GM18519 (cell line): ENCODE results near the gene SEC14L3.

Experiments
- ATAC-seq: cut with Tn5 transposase; IDR thresholded peaks from one replicate; pipeline ENCODE4 v1.9.1; 2021; ENCODE audit warnings: mild to moderate bottlenecking, moderate library complexity; ENCODE audit not compliant: unreplicated experiment, low FRiP score

The SEC14L3 gene

DNA sequence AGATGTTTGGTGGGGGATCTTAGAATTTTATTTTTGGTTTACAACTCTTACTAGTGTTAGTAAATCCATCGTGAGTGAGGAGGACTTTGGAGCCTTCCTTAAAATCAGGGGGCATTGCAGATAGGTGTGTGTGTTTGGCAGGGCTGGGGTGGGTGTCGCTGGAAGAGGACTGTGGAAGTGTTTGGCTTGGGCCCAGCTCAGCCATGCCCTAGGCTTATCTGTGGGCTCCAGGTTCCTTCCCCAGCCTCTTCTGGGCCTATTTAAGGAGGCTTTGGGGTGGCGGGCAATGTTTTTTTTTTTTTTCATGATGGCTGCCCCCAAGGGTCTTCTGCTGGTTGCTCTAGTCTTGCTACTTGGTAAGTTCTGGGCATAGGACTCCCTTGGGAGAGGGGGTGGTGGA, 24.2 kb downstream of the SEC14L3 start:
- ATAC-seq: no peak

DNA sequence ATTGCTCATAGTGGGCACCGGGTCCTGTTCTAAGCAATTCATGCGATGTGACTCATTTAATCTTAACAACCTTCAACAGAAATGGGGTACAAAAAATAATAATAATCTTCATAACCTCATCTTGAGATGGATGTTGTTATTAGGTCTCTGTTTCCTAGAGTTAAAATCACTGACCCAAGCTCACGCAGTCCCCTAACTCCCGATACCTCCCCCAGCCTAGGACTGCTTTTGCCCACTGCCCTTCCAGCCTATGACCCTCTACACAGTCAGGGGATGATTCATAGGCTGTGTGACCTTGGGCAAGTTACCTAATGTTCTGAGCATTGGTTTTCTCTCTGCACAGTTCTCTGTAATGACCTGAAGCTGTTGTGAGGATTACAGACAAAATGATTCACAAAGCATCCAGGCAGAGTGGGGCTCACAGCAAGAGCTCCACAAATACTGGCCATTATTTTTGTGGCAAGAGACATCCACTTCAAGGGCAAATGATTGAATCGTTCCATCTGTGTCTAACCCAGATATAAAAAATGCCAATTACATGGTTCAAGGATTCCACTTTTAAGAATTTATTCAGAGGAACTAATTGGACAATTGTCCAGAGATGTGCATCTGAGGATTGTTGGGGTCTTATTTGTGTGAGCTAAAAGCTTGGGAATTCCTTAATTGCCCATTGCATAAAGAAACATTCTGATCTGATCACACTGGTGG, 26.2 kb downstream of the SEC14L3 start:
- ATAC-seq: no peak

DNA sequence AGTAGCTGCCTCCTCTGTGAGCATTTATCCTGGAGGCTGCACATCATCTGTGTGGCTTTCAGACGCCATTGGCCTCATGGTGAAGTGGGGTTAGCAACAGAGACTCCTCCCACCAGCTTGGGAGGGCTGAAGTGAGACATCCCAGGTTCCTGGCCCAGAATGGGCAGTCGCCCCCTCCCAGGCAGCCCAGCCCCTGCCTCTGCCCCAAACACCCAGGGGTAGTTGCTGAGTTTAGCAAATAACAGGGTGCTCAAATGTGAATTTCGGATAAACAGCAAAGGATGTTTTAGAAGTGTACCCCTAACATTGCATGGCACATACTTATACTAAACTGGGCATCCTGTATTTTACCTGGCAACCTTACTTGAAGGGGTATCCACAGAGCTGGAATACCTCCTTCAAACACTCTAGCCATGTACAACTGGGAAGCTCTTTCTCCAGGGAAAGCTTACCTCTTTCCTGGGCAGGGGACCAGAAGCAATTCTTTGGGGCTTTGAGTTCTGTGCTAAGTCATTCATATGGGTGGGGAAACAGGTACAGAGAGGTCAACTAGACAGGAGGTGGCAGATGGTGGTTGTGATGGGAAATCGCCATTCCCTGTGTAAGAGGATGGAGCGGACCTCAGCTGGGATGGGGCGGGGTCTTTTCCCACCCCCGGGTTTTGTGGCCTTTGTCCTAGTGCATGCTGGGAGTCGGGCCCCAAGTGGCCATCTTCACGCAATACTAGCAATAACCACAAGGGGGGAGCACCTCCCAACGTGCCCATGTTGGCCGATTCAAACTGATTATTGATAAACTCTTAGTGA, 27.0 kb downstream of the SEC14L3 start:
- ATAC-seq: no peak

DNA sequence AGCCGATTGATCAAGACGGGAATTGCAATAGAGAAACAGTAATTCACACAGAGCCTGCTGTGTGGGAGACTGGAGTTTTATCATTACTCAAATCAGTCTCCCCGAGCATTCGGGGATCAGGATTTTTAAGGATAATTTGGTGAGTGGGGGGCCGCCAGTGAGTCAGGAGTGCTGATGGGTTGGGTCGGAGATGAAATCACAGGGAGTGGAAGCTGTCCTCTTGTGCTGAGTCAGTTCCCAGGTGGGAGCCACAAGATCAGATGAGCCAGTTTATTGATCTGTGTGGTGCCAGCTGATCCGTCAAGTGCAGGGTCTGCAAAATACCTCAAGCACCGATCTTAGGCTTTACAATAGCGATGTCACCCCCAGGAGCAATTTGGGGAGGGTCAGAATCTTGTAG, 30.7 kb downstream of the SEC14L3 start:
- no peak for ATAC-seq

DNA sequence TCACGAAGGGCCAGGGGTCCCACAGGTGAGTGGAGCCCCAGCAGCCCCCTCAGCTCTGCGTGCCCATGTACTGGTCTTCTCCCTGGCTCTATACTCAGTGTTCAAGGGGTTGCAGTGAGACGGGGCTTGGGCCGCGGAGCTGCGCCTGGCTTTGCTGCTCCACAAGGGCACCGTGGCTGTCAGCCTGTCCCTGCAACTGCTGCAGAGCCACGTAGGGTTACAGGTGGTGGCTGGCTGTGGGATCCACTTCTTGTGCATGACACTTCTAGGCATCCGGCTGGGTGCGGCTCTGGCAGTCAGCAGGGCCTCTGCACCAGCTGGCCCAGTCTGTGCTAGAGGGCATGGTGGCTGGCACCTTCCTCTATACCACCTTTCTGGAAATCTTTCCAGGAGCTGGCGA, 32.0 kb downstream of the SEC14L3 start:
- ATAC-seq: no peak

DNA sequence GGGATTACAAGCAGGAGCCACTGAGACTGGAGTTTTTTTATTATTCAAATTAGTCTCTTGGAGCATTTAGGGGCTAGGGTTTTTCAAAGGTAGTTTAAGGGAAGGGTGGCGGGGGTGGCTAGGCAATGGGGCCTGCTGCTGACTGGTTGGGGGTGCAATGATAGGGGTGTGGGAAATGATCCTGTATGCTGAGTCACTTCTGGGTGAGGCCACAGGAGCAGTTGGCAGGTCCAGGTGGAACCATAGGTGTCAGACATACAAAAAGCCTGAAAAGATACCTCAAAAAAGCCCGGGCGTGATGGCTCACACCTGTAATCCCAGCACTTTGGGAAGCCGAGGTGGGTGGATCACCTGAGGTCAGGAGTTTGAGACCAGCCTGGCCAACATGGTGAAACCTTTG, 32.6 kb downstream of the SEC14L3 start:
- no peak for ATAC-seq

DNA sequence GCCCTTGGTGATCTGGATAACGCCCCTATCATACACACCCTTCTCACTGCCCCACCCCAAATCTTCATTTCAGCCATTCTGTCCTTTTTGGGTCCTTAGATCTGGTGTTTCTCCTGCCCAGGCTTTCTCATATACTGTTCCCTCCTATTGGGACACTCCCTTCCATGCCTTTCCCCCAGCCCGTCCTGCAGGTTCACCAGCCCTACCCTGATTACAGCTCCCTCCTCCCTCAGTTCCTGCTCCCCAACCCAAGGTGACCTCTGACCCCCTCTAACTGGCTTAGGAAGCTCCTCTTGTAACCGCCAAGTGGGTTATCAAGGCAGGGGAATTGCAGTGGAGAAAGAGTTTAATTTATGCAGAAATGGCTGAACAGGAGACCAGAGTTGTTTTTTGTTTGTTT, 33.3 kb downstream of the SEC14L3 start:
- no peak for ATAC-seq

DNA sequence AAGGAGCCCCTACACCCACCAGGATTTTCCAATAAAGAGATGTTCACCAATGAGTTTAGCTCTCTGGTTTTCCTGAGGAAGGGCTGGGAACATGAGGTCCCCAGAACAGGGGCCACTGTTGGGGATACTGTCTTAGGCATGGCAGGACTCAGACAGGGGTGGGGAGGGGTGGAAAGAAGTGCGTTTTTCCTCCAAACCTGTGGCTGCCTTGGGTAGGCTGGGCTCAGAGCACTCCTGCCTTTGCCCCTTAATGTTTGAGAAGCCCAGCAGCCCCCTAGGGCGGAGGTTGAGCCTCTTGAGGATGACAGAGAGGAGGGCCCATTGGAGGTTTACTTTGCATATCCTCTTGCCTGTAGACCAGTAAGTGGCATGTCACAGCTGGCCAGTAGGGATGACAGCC, 35.6 kb downstream of the SEC14L3 start:
- ATAC-seq: no peak

DNA sequence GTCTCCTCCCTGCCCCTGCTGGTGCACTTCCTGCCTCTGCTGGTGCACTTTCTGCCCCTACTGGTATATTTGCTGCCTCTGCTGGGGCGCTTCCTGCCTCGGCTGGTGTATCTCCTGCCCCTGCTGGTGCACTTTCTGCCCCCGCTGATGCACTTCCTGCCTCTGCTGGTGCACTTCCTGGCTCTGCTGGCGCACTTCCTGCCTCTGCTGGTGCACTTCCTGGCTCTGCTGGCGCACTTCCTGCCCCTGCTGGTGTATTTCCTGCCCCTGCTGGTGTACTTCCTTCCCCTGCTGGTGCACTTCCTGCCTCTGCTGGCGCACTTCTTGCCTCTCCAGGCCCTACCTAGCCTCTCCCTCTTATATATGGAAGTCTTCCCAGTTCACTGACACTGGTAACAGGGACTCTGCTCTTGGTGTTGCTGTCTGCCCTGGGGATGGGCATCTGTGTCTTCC, 36.1 kb downstream of the SEC14L3 start:
- no peak for ATAC-seq

DNA sequence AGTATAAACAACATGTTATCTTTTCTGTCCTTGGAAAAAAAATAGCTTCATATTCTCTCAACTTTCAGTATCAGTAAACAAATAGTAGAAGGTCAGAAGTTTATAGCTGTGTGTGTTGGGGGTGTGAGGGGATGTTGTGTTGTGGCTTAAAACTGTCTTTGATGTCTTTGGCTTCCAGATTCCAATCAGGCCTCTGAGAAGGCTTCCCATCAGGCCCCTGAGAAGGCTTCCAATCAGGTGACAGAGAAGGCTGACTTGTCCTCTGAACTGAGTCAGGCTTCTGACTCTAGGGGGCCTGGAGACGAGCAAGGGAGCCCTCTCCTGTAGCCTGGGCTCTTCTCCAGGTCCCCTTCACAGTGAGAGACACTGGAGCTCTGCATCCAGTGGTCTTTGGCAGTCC, 37.0 kb downstream of the SEC14L3 start:
- ATAC-seq: no peak

DNA sequence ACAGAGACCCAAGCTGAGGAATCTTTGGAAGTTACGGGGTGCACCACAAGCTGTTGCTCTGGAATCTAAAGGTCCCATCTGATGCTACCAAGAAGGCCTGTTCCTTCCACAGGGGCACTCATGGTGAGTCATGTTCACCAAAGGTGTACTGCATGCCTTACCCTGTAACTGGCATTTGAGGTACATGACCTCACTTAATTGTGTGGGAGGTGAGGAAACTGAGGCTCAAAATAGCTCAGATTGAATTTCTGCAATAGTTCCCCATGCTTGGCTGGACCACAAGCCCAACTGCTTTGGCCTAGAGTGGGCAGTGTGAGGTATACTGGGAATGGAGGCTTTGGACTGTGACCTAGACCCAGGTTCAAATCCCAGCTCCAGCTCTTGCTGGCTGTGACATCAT, 38.0 kb downstream of the SEC14L3 start:
- ATAC-seq: no peak

DNA sequence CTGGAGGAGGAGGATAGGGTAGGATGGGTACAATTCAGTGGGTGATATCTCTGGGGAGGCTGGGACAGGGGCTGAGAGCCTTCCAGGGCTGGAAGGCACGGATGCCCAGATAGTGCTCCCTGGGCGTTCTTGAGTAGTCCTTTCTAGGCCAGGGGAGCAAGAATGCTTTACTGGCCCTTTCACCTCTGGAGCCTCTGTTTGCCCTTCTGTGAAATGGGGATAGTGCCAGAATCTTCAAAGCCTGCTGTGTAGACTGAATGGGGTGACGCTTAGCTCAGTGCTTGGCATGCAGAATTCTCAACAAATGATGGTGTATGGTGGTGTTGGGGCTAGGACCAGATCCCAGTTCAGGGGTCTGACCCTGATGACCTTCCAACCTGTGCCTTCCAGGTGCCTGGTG, 38.6 kb downstream of the SEC14L3 start:
- no peak for ATAC-seq

DNA sequence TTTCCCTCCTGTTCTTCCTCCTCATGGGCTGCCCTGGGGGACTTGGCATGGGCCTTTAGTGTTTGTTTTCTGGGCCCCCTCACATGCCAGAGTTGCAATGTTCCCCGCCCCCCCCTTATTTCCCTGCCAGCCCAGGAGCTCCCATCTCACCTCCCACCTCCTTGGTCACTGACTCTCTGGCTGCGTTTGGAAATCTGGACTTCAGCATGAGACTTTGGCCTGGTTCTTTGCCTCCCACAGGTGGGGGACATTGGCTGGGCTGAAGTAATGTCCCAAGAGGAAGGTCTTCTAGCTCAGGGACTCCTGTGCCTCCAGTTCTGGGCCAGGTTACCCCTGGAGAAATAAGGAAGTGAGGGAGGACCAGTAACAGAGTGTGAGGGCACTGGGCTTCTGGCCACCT, 39.3 kb downstream of the SEC14L3 start:
- ATAC-seq: no peak

DNA sequence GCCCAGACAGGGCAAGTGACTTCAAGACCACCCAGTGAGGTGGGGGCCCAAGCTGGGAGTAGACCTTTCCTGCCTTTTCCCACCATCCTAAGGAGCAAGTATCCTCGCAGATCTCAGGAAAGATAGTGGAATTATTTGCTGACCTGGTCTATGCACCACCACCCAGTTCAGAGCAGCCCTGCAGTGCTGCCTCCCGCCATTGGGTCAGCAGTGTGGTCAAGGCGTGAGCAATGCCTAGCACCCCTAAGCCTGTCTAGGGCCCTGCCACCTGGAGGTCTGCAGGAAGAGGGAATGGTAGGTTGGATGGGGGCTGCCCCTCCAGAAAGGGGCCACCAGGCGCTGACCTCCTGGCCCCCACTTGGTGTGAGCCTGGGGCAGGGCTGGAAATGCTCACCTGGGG, 39.7 kb downstream of the SEC14L3 start:
- ATAC-seq: no peak

DNA sequence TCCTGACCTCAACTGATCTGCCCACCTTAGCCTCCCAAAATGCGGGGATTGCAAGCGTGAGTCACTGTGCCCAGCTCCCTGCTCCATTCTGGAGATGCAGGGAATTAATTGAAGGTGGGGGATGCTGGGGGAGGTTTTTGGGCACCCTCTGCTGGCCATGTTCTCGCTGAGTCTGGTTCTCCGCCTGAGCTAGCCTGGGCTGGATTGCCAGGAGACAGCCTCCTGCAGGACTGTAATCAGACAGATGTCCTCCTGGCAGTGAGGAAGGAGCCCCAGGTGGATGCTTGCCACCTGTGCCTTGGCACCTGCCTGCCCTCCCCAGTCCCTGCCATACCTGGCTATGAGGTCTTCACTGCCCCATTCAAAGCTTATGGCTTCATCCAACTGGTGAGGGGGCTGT, 40.9 kb downstream of the SEC14L3 start:
- no peak for ATAC-seq

DNA sequence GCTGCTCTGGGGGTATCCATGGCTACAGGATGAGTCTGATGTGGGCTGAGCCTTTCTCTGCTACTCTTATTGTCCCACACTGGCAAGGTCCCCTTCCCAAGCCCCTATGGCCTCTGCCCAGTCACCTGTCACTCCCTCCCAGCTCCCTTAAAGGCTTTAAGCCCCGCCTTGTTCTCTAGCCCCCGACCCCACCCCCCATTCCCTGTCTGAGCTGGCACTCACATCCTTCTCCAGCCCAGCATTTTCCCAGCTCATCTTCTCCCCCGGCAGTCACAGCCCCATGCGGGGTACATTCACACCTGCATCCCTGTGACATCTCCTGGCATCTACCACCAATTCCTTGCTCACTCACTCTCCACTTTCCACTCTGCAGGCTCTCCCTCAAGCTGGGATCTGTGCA, 41.9 kb downstream of the SEC14L3 start:
- ATAC-seq: no peak

DNA sequence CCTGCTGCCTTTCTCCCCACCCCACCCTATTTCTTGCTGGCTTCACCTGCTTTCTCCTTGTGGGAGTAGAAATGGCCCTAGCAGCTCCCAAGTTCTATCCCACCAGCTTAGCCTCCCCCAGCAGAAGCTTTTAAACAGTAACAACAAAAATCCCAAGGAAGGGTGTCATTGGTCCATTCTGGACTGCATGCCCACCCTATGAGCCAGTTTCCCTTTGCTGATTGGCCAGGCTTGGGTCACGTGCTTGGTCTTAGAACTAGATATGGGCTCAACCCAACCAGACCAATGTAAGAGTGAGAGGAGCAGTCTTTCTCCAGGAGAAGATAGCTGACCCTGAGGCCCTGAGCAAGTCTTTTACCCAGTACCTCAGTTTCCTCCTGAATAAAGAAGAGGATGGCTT, 43.9 kb downstream of the SEC14L3 start:
- no peak for ATAC-seq

DNA sequence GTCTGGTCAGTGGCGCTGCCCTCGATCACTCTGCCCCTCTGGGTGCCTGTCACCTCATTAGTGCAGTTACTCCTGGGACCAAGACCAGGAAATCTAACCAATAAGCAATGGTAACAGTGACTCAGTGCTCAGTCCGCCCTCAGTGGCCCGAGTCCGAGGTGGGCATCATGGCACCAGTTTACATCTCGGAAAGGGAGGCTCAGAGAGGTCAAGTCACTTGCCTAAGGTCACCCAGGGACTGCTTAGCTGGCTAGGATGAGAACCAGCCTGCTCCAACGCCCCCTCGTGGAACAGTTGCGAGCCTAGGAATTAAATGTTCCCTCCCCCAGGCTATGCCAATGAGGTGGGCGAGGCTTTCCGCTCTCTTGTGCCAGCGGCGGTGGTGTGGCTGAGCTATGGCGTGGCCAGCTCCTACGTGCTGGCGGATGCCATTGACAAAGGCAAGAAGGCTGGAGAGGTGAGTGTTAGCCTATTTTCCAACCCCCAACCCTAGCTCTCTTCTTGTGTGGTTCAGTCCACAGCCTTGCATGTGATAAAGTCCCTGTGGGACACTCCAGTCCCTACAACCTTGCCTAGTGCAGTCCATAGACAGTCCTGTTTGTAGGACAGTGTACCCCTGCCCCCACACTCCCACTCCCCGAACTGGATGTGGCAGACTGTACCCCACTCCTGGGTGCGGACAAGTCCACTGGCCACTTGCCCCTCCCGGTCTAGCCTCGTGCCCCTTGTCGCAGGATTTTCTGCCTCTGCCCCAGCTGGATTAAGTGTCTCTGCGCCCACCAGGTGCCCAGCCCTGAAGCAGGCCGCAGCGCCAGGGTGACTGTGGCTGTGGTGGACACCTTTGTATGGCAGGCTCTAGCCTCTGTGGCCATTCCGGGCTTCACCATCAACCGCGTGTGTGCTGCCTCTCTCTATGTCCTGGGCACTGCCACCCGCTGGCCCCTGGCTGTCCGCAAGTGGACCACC, 45.1 kb downstream of the SEC14L3 start:
- no peak for ATAC-seq

DNA sequence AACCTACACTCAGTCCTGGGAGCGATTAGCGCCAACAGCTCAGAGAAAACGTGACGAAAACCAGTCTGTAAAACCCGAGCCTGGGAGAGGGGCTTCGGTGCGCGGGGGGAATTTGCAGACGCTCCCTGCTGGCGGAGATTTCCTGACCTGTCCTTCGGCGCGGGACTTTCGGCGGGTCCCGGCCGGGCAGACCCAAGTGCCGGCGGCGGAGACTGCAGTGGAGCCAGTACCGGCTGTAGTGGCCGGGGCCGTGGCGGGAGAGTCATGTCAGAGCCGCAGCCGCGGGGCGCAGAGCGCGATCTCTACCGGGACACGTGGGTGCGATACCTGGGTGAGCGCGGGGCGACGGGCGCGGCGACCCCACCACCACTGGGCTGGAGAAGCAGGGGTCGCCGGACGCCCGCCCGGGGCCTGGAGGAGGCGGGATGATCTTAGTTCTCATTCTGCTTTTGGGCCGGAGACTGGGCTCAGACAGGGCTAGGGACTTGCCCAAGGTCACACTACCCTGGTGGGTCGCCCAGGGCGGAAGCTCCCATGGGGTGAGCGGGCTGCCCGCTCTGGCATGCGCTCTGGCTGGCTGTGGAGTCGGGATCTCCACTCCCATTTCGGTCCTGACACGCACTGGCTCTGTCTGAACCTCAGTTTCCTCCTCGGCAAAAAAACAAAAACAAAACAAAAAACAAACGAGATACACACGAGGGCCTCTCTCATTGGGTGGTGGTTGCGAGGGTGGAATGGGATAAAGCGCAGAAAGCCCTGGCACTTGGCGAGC, 46.0 kb downstream of the SEC14L3 start, which contains the start of gene MTFP1:
TSS of gene MTFP1 (plus strand) at position 153 of the 772 bp plus-strand sequence. CDS start at position 265, 112 bp downstream.
- ATAC-seq: no peak

DNA sequence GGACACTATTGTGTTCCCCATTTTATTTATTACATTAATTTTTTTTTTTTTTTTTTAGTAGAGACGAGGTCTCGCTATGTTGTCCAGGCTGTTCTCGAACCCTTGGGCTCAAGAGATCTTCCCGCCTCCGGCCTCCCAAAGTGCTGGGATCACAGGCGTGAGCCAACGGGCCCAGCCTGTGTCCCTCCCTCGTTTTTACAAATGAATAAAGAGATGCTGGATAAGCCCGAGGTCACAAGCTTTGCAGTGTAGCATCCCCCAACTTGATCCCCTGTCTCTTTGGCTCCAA, 46.5 kb downstream of the SEC14L3 start:
- no peak for ATAC-seq
